Sigmoid colon (tissue), 7 donors: ENCODE measurements around the gene LAPTM5. TPM values are rescaled to one million over a fixed set of nuclear protein-coding genes. Genes with fewer than 3 reads are reported as not detected.
"Not testable (repeated sequence)": the region's sequence is repeated elsewhere in the genome, so short reads cannot be mapped to it uniquely, and the experiment has no call there.

Experiments used
- DNase-seq: peaks from one replicate; pipeline ENCODE4 v3.0.0-alpha.2; 2019
- H3K27ac ChIP-seq, 4 donors: fragments of 200-600 bp; sonication (generic); one replicate each; pipeline ENCODE4 v1.5.1; 2016 to 2019; ENCODE audit warnings: mild to moderate bottlenecking in 1 of 4
- H3K27me3 ChIP-seq, 3 donors: fragments of 200-600 bp; sonication (generic); one replicate each; pipeline ENCODE4 v1.5.1; 2019; ENCODE audit warnings: mild to moderate bottlenecking in 1 of 3
- H3K36me3 ChIP-seq, 4 donors: fragments of 200-600 bp; sonication (generic); one replicate each; pipeline ENCODE4 v1.5.1; 2016 to 2019
- H3K4me1 ChIP-seq, 4 donors: fragments of 200-600 bp; sonication (generic); one replicate each; pipeline ENCODE4 v1.5.1; 2017 to 2019
- H3K4me3 ChIP-seq, 4 donors: fragments of 200-600 bp; sonication (generic); one replicate each; pipeline ENCODE4 v1.5.1; 2017 to 2019; ENCODE audit warnings: mild to moderate bottlenecking in 2 of 4, moderate library complexity in 1 of 4
- H3K9me3 ChIP-seq, 4 donors: fragments of 200-600 bp in 3 of 4; sonication (generic) in 3 of 4; one replicate each; pipeline versions ENCODE4 v1.5.1 to v1.6.1; 2013 to 2019
- EP300 ChIP-seq, 4 donors: sonication (generic); formaldehyde crosslinking; IDR thresholded peaks; one replicate each; pipeline ENCODE4 v1.6.1; 2017; ENCODE audit warnings: antibody characterized with exemption in 4 of 4
- POLR2A ChIP-seq, 2 donors: fragments of 450-650 bp; IDR thresholded peaks; one replicate each; pipeline ENCODE4 v1.6.1; 2016; ENCODE audit warnings: antibody characterized with exemption in 2 of 2, mild to moderate bottlenecking in 2 of 2, moderate library complexity in 2 of 2
- POLR2AphosphoS5 ChIP-seq, 4 donors: sonication (generic); formaldehyde crosslinking; IDR thresholded peaks; one replicate each; pipeline ENCODE4 v1.6.1; 2017; ENCODE audit warnings: antibody characterized with exemption in 4 of 4
- WGBS, 2 donors: extraction: QIAGEN DNeasy Blood & Tissue Kit; methylation state at CpG; one replicate each; pipeline ENCODE4 v1.1.7; 2013; 5-methylcytosine and 5-hydroxymethylcytosine counted together
- intact Hi-C: fragments of 100-400 bp; cut with DNase I; formaldehyde crosslinking; loops from one replicate; pipeline ENCODE4 v1.15.1; 2023
- polyA plus RNA-seq, 3 donors: library from polyadenylated mRNA; stranded (reverse); fragments of 200-250 nt; gene quantifications; one replicate each; pipeline ENCODE4 v1.2.3, GENCODE V29; 2013
- total RNA-seq, 4 donors: library from RNA; depleted of rRNA; stranded (reverse); fragments of >200 nt; gene quantifications; one replicate each; pipeline ENCODE4 v1.1.0, GENCODE V29; 2016
- TF ChIP-seq, protein P1 (sequence below), 4 experiments: fragments of 450-650 bp in 3 of 4; fragments of 200-600 bp in 1 of 4; IDR thresholded peaks; one replicate each; pipeline ENCODE4 v1.5.1; 2016 to 2019; ENCODE audit warnings: antibody characterized with exemption in 4 of 4, mild to moderate bottlenecking in 3 of 4, moderate library complexity in 2 of 4
- donor health status: healthy with polysubstance abuse.
- donor health status: Bipolar disorder and iron deficiency.
- donor health status: healthy.

LAPTM5 gene
- total and polyA plus RNA-seq, 7 donors, result 30.2 to 219 (median 47.4) TPM

DNA sequence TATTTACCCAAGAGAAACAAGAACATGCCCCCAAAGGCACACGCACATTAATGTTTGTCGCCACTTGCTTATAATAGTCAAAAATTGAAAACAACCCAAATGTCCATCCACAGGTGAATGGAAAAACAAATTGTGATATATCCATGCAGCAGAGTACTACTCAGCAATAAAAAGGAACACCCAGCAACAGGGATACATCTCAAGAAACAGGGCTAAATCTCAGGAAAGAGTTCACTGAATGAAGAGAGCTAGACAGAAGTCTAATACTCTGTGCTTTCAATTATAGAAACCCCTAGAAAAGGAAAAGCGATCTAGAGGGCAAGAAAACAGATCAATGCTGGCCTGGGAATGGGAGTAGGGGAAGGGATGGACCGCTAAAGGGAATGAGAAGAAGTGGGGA, 36.7 kb upstream of the LAPTM5 start:
- peaks cover 0 to 32% (median 16%) of the 10 kb centered on the region in 4 donors for H3K4me1 ChIP-seq
- peak overlapping the region in 2 of 4 donors; percentile 20 to 43 for H3K27ac ChIP-seq
- no peaks in the 10 kb centered on the region for H3K9me3 ChIP-seq
- no peak overlapping the region for H3K4me3 ChIP-seq
- no peaks in the 10 kb centered on the region for H3K36me3 ChIP-seq
- 92 to 93% methylated on average over 4 of the region's 4 CpGs for WGBS, 2 donors
- intact Hi-C loops, result no loop called here
- H3K27me3 ChIP-seq, result no peaks in the 10 kb centered on the region
- no peak for DNase-seq
- TF ChIP-seq POLR2AphosphoS5 (IDR thresholded peaks at IDR 0.05) (no peak), POLR2A (IDR thresholded peaks at IDR 0.05) (no peak), EP300 (IDR thresholded peaks at IDR 0.05) (no peak)
- TF ChIP-seq, protein P1, sequence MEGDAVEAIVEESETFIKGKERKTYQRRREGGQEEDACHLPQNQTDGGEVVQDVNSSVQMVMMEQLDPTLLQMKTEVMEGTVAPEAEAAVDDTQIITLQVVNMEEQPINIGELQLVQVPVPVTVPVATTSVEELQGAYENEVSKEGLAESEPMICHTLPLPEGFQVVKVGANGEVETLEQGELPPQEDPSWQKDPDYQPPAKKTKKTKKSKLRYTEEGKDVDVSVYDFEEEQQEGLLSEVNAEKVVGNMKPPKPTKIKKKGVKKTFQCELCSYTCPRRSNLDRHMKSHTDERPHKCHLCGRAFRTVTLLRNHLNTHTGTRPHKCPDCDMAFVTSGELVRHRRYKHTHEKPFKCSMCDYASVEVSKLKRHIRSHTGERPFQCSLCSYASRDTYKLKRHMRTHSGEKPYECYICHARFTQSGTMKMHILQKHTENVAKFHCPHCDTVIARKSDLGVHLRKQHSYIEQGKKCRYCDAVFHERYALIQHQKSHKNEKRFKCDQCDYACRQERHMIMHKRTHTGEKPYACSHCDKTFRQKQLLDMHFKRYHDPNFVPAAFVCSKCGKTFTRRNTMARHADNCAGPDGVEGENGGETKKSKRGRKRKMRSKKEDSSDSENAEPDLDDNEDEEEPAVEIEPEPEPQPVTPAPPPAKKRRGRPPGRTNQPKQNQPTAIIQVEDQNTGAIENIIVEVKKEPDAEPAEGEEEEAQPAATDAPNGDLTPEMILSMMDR (IDR thresholded peaks at IDR 0.05), result no peak

DNA sequence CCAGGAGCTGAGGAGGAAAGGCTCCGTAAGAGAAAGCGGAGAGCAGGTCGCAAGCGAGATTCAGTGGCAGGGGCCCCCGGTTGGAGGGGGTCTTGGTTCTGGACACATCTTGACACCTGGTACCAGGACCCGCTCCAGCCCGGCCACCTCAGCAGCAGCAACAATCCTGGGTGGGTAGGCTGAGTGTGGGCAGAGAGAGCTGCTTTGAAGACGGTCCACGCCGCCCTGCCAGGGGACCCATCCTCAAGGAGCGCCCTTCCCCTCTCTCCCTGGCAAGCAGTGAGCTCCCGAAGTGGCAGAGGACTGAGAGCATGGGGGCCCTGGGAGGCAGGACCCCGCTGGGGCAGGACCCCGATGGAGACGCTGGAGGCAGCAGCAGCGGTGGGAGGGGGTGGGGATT, 35.6 kb upstream of the LAPTM5 start:
- H3K36me3 ChIP-seq, result no peaks in the 10 kb centered on the region

DNA sequence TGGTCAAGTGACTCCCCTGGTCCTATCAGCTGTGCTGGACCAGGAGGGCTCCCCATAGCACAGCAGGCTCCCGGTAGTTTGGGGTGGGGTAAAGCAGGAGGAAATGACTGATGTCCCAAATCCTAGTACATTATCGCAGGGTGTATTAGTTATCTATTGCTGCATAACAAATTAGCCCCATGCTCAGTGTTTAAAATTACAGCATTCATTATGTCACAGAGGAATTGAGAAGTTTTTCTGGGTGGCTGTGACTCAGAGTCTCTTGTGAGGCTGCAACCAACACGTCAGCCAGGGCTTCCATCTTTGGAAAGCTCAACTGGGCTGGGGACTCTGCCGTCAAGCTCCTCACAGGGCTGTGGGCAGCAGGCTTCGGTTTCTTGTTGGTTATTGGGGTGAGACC, 34.3 kb upstream of the LAPTM5 start:
- Histone ChIP-seq H3K36me3 (no peaks in the 10 kb centered on the region), H3K27me3 (no peaks in the 10 kb centered on the region), H3K4me1 (peaks cover 0 to 10% (median 4%) of the 10 kb centered on the region in 4 donors), H3K27ac (no peak overlapping the region), H3K9me3 (no peaks in the 10 kb centered on the region), H3K4me3 (no peak overlapping the region)
- TF ChIP-seq, protein P1 (IDR thresholded peaks at IDR 0.05), result no peak
- no peak for TF ChIP-seq EP300 (IDR thresholded peaks at IDR 0.05)
- TF ChIP-seq POLR2AphosphoS5 (IDR thresholded peaks at IDR 0.05), result no peak
- TF ChIP-seq POLR2A (IDR thresholded peaks at IDR 0.05), result no peak
- intact Hi-C loops, result no loop called here
- WGBS, 2 donors, result 77 to 79% methylated on average over 5 of the region's 5 CpGs
- DNase-seq, result no peak

More for the DNA sequence above, 35.6 kb upstream of the LAPTM5 start:
- Histone ChIP-seq H3K9me3 (no peaks in the 10 kb centered on the region), H3K27me3 (no peaks in the 10 kb centered on the region), H3K27ac (no peak overlapping the region), H3K4me1 (peaks cover 0 to 21% (median 11%) of the 10 kb centered on the region in 4 donors), H3K4me3 (no peak overlapping the region)
- intact Hi-C loops, result no loop called here
- no peak for DNase-seq
- 88 to 92% methylated on average over 16 of the region's 16 CpGs for WGBS, 2 donors
- TF ChIP-seq EP300 (IDR thresholded peaks at IDR 0.05), result no peak
- TF ChIP-seq POLR2A (IDR thresholded peaks at IDR 0.05), result no peak
- TF ChIP-seq, protein P1 (IDR thresholded peaks at IDR 0.05), result no peak
- no peak for TF ChIP-seq POLR2AphosphoS5 (IDR thresholded peaks at IDR 0.05)

DNA sequence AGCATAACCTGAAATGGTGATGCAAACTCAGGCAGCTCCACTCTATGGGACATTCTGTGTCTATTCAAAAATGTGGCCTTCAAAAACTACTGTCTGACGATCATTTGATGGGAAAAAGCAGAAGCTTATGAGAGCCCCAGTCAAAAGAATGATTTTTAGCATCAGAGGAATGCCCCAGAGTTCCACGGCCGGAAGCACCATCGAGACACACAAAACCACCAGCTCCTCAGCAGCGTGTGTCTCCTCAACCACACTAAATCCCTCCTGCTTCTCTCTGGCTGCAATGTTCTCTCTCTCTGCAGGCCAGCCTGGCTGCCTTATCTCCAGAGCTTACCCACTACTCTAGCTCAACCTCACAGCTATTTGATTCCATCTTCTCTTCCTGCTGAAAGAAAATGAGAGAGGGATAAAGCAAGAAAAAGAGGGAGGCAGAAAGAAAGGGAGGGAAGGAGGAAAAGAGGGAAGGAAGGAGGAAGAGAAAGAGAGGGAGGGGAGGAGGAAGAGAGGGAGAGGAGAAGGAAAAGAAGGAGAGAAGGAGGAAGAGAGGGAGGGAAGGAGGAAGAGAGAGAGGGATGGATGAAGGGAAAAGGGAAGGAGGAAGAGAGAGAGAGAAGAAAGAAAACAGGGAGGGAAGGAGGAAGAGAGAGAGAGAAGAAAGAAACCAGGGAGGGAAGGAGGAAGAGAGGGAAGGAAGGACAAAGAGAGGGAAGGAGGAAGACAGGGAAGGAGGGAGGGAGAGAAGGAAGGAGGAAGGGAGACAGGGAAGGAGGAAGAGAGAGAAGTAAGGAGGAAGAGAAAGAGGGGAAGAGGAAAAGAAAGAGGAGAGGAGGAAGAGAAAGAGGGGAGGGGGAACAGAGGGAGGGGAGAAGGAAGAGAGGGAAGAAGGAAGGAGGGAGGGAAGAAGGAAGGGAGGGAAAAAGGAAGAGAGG, 33.5 kb upstream of the LAPTM5 start:
- DNase-seq, result no peak
- TF ChIP-seq EP300 (IDR thresholded peaks at IDR 0.05), result no peak
- TF ChIP-seq POLR2A (IDR thresholded peaks at IDR 0.05), result no peak
- TF ChIP-seq, protein P1 (IDR thresholded peaks at IDR 0.05), result no peak
- no peak for TF ChIP-seq POLR2AphosphoS5 (IDR thresholded peaks at IDR 0.05)
- WGBS, 2 donors, result 50 to 66% methylated on average over 5 of the region's 5 CpGs
- Histone ChIP-seq H3K36me3 (no peaks in the 10 kb centered on the region), H3K9me3 (no peaks in the 10 kb centered on the region), H3K4me3 (no peak overlapping the region), H3K27ac (no peak overlapping the region), H3K4me1 (peaks cover 0 to 10% (median 4%) of the 10 kb centered on the region in 4 donors), H3K27me3 (no peaks in the 10 kb centered on the region)
- intact Hi-C loops, result no loop called here

DNA sequence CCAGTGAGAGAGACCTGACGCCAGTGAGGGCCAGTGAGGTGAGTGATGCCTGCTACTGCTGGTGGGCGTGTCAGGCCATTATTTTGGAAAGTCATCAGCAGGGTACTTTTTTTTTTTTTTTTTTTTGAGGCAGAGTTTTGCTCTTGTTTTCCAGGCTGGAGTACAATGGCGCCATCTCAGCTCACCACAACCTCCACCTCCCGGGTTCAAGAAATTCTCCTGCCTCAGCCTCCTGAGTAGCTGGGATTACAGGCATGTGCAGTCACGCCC, 32.6 kb upstream of the LAPTM5 start:
- H3K27ac ChIP-seq, H3K36me3 ChIP-seq, intact Hi-C loops, H3K4me1 ChIP-seq, H3K27me3 ChIP-seq, DNase-seq, H3K9me3 ChIP-seq, H3K4me3 ChIP-seq: not testable (repeated sequence)
- 84 to 88% methylated on average over 5 of the region's 5 CpGs for WGBS, 2 donors
